ENCODE measurements around the gene KCNN3. TPM values are rescaled to one million over a fixed set of nuclear protein-coding genes. Genes with fewer than 3 reads are reported as not detected.

KCNN3 gene
- total and polyA plus RNA-seq, 2 of the 8 experiments (the other 6 are each of a cell fraction or from before 2014, with no cell fraction given): 2.8 to 3.7 TPM

- H3K79me2 ChIP-seq (ENCODE audit: control insufficient read depth in 1 of 2, insufficient read depth in 2 of 2, low read length in 2 of 2): no peaks in the 10 kb centered on the region
- H3K4me3 ChIP-seq (ENCODE audit: extremely low read depth in 1 of 4, insufficient read depth in 2 of 4, low read depth in 3 of 4, low read length in 4 of 4): no peak overlapping the region
- no peak overlapping the region for H3K9ac ChIP-seq (replicated peaks in 1 of 4; ENCODE audit: extremely low read depth in 1 of 4, low read depth in 3 of 4, low read length in 3 of 4)
- 0 out of 7 replicates have a peak, but pooled peaks cover 0 to 2% (median 0%) of the 10 kb centered on the region in 4 experiments for H3K27me3 ChIP-seq (replicated peaks in 1 of 4; ENCODE audit: control insufficient read depth in 3 of 4, extremely low read depth in 1 of 4, insufficient read depth in 3 of 4, low read length in 3 of 4)
- no peak overlapping the region for H2BK5ac ChIP-seq (ENCODE audit: low read depth, low read length)
- CTCF ChIA-PET (ENCODE audit: partially characterized antibody): interaction anchor here (0.6 to 4.0 kb wide), 11 partner anchors 10 to 468 kb away, joined by 3 to 22 read pairs (median 4); no protein-coding TSS in a partner anchor
- no peak overlapping the region for H2AFZ ChIP-seq (ENCODE audit: low read length)
- H2BK12ac ChIP-seq (ENCODE audit: low read depth, low read length): 0 out of 2 replicates have a peak overlapping the region, but pooled peaks have one; percentile 42
- H4K5ac ChIP-seq (ENCODE audit: insufficient read length, low read depth, low read length): no peak overlapping the region
- H3K18ac ChIP-seq (ENCODE audit: extremely low read depth, low read length): no peak overlapping the region
- no peak overlapping the region for H3K27ac ChIP-seq (ENCODE audit: low read depth, low read length)
- H2BK120ac ChIP-seq (replicated peaks; ENCODE audit: low read depth, low read length): no peak overlapping the region
- H3K14ac ChIP-seq (ENCODE audit: insufficient read length): no peak overlapping the region
- H2BK20ac ChIP-seq (ENCODE audit: low read length): no peak overlapping the region
- H3K36me3 ChIP-seq (ENCODE audit: control insufficient read depth in 2 of 4, insufficient read depth in 4 of 4, low read length in 3 of 4): no peaks in the 10 kb centered on the region
- H2AK5ac ChIP-seq (ENCODE audit: low read depth, low read length): no peak overlapping the region
- H3K4me2 ChIP-seq (ENCODE audit: insufficient read depth in 1 of 2, low read depth in 2 of 2, low read length in 2 of 2): no peak overlapping the region
- H2BK15ac ChIP-seq (ENCODE audit: low read length): no peak overlapping the region
- H3K9me3 ChIP-seq (ENCODE audit: insufficient read depth in 2 of 2, low read depth in 1 of 2, low read length in 1 of 2): no peaks in the 10 kb centered on the region
- H4K8ac ChIP-seq (ENCODE audit: extremely low read depth, insufficient read depth, low read length): no peak overlapping the region
- H3K23ac ChIP-seq (ENCODE audit: insufficient read length): no peak overlapping the region
- no peaks in the 10 kb centered on the region for H4K20me1 ChIP-seq (replicated peaks in 1 of 2; ENCODE audit: control insufficient read depth in 1 of 2, insufficient read depth in 2 of 2, low read length in 2 of 2)
- no peaks in the 10 kb centered on the region for H3K23me2 ChIP-seq (ENCODE audit: low read depth, low read length)
- peaks cover 0 to 20% (median 15%) of the 10 kb centered on the region in 4 experiments; a peak in 5 of 7 replicates for H3K4me1 ChIP-seq (replicated peaks in 1 of 4; ENCODE audit: control insufficient read depth in 3 of 4, insufficient read depth in 4 of 4, low read length in 3 of 4)
- DNase-seq (ENCODE audit: low read depth in 1 of 2, low spot score in 2 of 2): no peak
- 87% methylated on average over 7 of the region's 7 CpGs; no CpG with 5 or more reads in 1 of the 2 experiments for WGBS, 2 experiments (ENCODE audit: extremely low coverage in 1 of 2, insufficient coverage in 1 of 2, insufficient read length in 1 of 2, insufficient replicate concordance in 2 of 2, low coverage in 1 of 2, low lambda C conversion rate in 2 of 2, missing lambda C conversion rate in 1 of 2)
- no peak for FAIRE-seq
- no peak overlapping the region for H3K56ac ChIP-seq (replicated peaks; ENCODE audit: insufficient read length, low read depth, low read length)
- POLR2A ChIA-PET (ENCODE audit: partially characterized antibody): interaction anchor here (1.4 to 2.1 kb wide), 2 partner anchors 13 to 16 kb away, joined by 3 to 5 read pairs; no protein-coding TSS in a partner anchor
- no peak overlapping the region for H4K91ac ChIP-seq (replicated peaks; ENCODE audit: insufficient read length, low read length)
- no peaks in the 10 kb centered on the region for H3K79me1 ChIP-seq (ENCODE audit: low read depth, low read length)
- no peak overlapping the region for H3K4ac ChIP-seq (replicated peaks; ENCODE audit: insufficient read length, low read depth, low read length)
- TF ChIP-seq SP4 (IDR thresholded peaks at IDR 0.05; ENCODE audit: low read length) (no peak), JUND (IDR thresholded peaks at IDR 0.05; ENCODE audit: low read length) (no peak), MAFK (IDR thresholded peaks at IDR 0.05; ENCODE audit: low read depth, low read length) (no peak), EGR1 (IDR thresholded peaks at IDR 0.05; ENCODE audit: borderline replicate concordance, low read depth, low read length) (no peak), CBX8 (IDR thresholded peaks at IDR 0.05; ENCODE audit: borderline replicate concordance, low read depth, low read length) (no peak), CTBP2 (IDR thresholded peaks at IDR 0.05; ENCODE audit: borderline replicate concordance, insufficient read depth, insufficient read length, low read length) (no peak), RXRA (IDR thresholded peaks at IDR 0.05; ENCODE audit: insufficient read depth, low read depth, low read length) (no peak), PHF8 (conservative IDR thresholded peaks at IDR 0.05; ENCODE audit: low read depth, low read length) (no peak), HDAC2 (IDR thresholded peaks at IDR 0.05; ENCODE audit: borderline replicate concordance in 1 of 2, low read depth in 2 of 2, low read length in 2 of 2) (no peak), HDAC6 (IDR thresholded peaks at IDR 0.05; ENCODE audit: low read depth, low read length) (no peak), GABPA (IDR thresholded peaks at IDR 0.05; ENCODE audit: borderline replicate concordance, insufficient read depth, low read length) (no peak)
Measured at GRCh38 chr1:154809436-154810413, 60.4 kb downstream of the KCNN3 start.
